ENCODE measurements around the gene LRRC4C.

DNA sequence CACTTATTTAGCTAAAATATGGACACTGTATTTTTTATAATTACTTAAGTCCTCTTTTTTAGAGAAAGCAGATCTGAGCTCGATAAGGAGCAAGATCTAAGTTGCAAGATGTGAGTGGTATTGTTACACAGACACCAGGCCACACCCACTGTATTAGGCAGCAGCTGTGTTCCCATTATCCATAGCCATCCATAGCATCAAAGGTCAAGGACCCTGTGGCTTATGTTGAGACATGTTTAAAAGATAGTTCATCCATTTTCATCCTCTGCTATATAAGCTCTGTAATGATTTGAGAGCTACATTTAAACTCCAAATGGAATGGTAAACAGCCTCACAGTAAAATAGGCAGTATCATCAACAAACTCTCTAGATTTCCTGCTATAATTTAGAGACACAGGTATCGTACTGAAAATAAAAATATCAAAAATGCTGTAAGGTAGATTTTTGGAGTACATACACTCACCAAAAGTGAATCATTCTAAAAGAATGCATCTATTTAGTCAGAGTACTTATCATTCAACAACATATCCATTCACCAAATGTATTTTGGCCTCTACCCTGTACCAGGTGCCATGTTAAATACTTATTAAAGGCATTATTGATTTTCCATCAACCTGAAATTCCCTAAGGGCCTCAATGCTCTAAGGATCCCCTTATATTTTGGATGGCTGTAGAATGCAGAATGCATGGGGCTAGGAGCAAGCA lies 574.0 kb downstream of the LRRC4C start:
- TF ChIP-seq POLR2A (IDR thresholded peaks at IDR 0.05; ENCODE audit: low read depth, low read length) (no peak), POLR2AphosphoS5 (IDR thresholded peaks at IDR 0.05; ENCODE audit: low read depth, low read length) (no peak)

Data from GM12892 (cell line).